ENCODE measurements around the gene TOP2A. TPM values are rescaled to one million over a fixed set of nuclear protein-coding genes. Genes with fewer than 3 reads are reported as not detected.
A peak's percentile ranks its signal among the peaks of the same experiment; 100 is the strongest.

The TOP2A gene
- total RNA-seq, 1 donor = 145 TPM

- TF ChIP-seq, protein P1, sequence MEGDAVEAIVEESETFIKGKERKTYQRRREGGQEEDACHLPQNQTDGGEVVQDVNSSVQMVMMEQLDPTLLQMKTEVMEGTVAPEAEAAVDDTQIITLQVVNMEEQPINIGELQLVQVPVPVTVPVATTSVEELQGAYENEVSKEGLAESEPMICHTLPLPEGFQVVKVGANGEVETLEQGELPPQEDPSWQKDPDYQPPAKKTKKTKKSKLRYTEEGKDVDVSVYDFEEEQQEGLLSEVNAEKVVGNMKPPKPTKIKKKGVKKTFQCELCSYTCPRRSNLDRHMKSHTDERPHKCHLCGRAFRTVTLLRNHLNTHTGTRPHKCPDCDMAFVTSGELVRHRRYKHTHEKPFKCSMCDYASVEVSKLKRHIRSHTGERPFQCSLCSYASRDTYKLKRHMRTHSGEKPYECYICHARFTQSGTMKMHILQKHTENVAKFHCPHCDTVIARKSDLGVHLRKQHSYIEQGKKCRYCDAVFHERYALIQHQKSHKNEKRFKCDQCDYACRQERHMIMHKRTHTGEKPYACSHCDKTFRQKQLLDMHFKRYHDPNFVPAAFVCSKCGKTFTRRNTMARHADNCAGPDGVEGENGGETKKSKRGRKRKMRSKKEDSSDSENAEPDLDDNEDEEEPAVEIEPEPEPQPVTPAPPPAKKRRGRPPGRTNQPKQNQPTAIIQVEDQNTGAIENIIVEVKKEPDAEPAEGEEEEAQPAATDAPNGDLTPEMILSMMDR (IDR thresholded peaks at IDR 0.05; ENCODE audit: insufficient read depth, low read length) = no peak
- H3K4me3 ChIP-seq (ENCODE audit: low read depth, low read length) = no peak overlapping the region
- no peak for DNase-seq (ENCODE audit: low read depth)
Measured at GRCh38 chr17:40430272-40431230, 12.9 kb upstream of the TOP2A start.

GRCh38 chr17:40427002-40427491 is 9.4 kb upstream of the TOP2A start:
- DNase-seq (ENCODE audit: low read depth) = no peak
- no peak overlapping the region for H3K4me3 ChIP-seq (ENCODE audit: low read depth, low read length)
- TF ChIP-seq, protein P1 (IDR thresholded peaks at IDR 0.05; ENCODE audit: insufficient read depth, low read length) = no peak

GRCh38 chr17:40425741-40426140 is 8.0 kb upstream of the TOP2A start:
- TF ChIP-seq, protein P1 (IDR thresholded peaks at IDR 0.05; ENCODE audit: insufficient read depth, low read length) = no peak
- DNase-seq (ENCODE audit: low read depth) = no peak
- no peak overlapping the region for H3K4me3 ChIP-seq (ENCODE audit: low read depth, low read length)

DNA sequence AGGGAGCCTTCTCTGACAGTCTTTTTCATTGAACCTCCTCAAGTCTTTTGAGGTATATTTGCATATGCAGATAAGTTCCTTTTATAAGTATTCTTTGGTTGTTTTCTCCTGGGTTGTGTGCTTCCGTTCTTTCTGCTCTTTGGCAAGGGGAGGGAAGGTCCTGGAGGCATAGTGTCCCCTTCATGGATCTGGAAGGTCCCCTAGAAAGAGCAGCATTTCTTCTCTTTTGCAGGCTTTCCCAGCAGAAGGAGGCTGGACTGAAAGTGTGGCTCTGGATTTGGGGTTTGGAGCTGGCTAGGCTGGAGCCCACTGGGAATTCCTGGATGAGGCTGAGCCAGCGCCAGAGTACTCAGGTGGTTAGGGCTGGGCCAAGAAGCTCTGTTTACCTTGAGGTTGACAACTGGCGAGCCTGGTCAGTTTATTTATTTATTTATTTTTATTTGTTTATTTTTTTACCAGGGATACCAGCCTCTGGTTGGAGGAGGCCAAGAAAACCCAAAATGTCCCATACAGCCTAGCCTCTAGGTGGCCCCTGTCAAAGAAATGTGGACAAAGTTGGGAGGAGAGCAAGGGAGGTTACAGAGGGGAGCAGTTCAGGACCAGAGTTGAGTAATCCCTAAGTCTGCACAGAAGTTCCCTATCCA is 5.4 kb upstream of the TOP2A start:
- no peak overlapping the region for H3K4me3 ChIP-seq (ENCODE audit: low read depth, low read length)
- TF ChIP-seq, protein P1 (IDR thresholded peaks at IDR 0.05; ENCODE audit: insufficient read depth, low read length) = no peak
- DNase-seq (ENCODE audit: low read depth) = no peak

GRCh38 chr17:40419559-40420331 is 2.0 kb upstream of the TOP2A start:
- no peak for DNase-seq (ENCODE audit: low read depth)
- TF ChIP-seq, protein P1 (IDR thresholded peaks at IDR 0.05; ENCODE audit: insufficient read depth, low read length) = no peak

DNA sequence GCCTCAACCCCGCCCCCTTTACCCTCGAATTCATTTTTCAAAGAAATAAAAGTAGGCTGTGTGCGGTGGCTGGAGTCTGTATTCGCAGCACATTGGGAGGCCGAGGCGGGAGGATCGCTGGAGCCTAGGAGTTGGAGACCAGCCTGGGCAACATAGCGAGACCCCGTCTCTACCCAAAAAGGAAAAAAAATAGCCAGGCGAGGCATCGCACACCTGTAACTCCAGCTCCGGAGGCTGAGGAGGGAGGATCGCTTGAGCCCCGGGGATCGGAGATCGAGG is 671 bp upstream of the TOP2A start:
- no peak for DNase-seq (ENCODE audit: low read depth)
- TF ChIP-seq, protein P1 (IDR thresholded peaks at IDR 0.05; ENCODE audit: insufficient read depth, low read length) = no peak
- peak overlapping the region; percentile 77 for H3K4me3 ChIP-seq (ENCODE audit: low read depth, low read length)

More at GRCh38 chr17:40419559-40420331, 2.0 kb upstream of the TOP2A start:
- H3K4me3 ChIP-seq (ENCODE audit: low read depth, low read length) = no peak overlapping the region
